Left renal pelvis (tissue), 4 donors: Measurements from ENCODE around the gene RTP5. TPM values are rescaled to one million over a fixed set of nuclear protein-coding genes. Genes with fewer than 3 reads are reported as not detected.
"Not testable (repeated sequence)": the region's sequence is repeated elsewhere in the genome, so short reads cannot be mapped to it uniquely, and the experiment has no call there.

Experiments
- DNase-seq, 4 donors: peaks; one replicate each; pipeline ENCODE4 v3.0.0-alpha.2; 2013; ENCODE audit warnings: low read depth in 4 of 4, low spot score in 3 of 4
- polyA plus RNA-seq, 4 donors: library from polyadenylated mRNA; unstranded; fragments of 120-200 nt; gene quantifications; one replicate each; pipeline ENCODE4 v1.2.1, GENCODE V29; 2013; ENCODE audit not compliant: insufficient read length in 4 of 4

Gene RTP5
- polyA plus RNA-seq, 4 donors: not detected

GRCh38 chr2:241868661-241869081 lies 858 bp upstream of the RTP5 start:
- DNase-seq: no peak

- DNase-seq: no peak
Observed at GRCh38 chr2:241870081-241870541, 582 bp downstream of the RTP5 start.

DNA sequence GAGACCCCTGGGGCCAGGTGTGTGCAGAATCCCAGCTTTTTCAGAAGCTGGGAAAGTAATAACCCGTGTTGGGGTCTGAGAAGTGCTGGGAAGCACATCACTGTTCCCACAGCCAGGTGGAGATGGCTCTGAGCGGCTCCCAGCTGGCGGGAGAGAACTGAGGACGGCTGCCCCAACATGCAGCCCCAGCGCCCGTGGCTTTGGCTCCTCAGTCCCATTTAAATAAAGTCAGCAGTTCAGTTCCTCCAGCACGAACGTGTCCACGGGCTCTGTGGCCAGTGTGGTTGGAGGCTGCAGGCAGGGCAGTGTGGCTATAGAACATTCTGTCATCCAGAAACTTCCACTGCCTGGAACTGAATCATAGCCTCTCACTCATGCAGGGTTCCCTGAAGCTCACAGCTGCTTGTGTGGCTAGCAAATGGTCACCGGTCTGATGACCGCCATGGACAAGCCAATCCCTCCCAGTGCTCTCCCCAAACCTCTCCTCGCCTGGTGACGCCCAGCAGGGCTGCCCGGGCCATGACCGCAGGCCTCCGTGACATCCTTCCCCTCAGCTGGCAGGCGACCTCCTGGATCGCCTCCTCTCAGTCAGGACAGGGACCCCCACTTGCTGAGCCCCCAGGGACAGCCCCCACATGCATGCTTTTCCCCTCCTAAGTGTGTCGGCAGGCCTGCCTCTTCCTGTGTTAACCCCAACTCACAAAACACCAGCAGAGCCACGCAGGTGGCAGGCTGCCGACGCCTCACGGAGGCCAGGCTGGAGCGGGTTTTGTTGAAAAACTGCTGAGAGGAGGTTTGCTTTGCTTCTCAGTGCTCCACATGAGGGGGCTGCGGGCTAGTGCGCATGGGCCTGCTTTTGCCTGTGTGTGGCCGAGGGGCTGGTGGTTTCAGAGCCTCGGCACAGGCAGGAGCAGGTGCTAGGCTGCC lies 1.3 kb downstream of the RTP5 start:
- DNase-seq: no peak

- DNase-seq: no peak
Observed at GRCh38 chr2:241871538-241872312, 2.2 kb downstream of the RTP5 start.

- no peak for DNase-seq
Observed at GRCh38 chr2:241872313-241872642, 2.7 kb downstream of the RTP5 start.

DNA sequence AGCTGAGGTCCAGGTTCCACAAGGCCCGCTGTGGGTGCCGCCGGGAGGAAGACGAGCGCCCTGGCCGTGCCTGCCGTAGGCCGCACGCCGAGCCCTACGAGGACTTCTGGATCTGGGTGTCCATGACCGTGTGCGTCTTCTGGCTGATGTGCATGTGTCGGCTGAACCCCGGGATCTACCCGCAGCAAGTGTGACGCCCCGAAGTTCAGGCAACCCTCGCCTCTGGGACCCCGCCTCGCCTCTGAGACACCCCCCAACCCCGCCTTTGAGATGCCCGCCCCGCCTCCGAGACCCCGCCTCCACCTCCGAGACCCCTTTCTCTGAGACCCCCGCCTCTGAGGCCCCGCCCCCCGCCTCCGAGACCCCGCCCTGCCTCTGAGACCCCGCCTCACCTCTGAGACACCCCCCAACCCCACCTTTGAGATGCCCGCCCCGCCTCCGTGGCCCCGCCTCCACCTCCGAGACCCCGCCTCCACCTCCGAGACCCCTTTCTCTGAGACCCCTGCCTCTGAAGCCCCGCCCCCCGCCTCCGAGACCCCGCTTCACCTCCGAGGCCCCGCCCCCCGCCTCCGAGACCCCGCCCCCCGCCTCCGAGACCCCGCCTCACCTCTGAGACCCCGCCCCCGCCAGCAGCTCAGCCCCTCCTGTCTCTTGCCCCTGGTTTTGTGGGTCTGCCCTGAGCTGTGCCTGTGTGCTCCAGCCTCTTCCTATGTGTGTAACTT lies 3.7 kb downstream of the RTP5 start:
- no peak for DNase-seq

DNA sequence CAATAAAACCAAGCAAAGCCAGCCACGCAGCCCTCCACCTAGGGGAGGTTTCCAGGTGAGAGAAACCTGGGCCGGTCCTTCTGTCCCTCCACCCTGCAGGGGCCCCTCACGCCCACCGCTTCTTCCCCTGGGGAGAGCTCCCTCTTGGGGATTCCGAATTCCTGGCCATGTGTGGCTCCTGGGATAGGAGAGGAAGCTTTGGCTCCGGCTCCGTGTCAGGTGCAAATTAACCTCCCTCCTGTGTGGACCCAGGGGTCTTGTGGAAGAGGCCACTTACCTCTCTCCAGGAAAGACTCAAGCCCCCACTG lies 4.2 kb downstream of the RTP5 start:
- no peak for DNase-seq

- DNase-seq: no peak
Observed at GRCh38 chr2:241874277-241874925, 4.9 kb downstream of the RTP5 start.

DNA sequence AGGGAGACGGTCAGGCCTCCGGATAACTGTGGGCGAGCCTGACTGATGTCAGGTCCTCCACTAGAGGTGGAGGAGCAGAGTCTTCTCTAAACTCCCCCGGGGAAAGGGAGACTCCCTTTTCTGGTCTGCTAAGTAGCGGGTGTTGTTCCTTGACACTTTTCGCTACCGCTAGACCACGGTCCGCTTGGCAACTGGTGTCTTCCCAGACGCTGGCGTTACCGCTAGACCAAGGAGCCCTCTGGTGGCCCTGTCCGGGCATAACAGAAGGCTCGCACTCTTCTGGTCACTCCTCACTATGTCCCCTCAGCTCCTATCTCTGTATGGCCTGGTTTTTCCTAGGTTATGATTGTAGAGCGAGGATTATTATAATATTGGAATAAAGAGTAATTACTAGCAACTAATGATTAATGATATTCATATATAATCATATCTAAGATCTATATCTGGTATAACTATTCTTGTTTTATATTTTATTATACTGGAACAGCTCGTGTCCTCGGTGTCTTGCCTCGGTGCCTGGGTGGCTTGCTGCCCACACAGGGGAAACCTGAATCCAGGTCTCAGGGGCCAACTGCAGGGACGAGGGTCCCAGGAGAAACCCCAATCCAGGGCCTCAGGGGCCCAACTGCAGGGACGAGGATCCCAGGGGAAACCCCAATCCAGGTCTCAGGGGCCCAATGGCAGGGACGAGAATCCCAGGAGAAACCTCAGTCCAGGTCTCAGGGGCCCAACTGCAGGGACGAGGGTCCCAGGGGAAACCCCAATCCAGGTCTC lies 6.4 kb downstream of the RTP5 start:
- not testable (repeated sequence) for DNase-seq

- no peak for DNase-seq
Observed at GRCh38 chr2:241876528-241877196, 7.1 kb downstream of the RTP5 start.

DNA sequence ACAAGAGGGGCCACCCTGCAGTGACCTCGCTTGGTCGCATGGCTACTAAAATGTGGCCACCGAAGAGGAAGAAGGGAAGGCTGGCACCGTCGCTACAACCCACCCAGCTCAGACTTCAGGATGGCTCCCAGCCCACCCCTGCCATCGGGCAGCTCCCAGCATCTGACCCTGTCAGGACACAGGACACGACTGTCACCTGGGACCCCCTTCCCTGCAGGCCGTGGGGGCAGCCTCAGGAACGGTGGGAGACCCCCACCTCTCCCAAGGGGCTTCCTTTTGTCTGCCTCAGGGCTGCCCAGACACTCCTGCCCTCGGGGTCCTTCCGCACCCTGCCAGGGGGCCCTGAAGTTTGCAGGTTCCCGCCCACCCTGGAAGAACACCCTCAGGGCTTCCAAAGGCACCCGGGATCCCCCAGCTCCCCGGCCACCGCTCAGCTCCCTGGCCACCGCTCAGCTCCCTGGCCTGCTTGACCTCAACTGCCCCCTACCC lies 7.7 kb downstream of the RTP5 start:
- DNase-seq: no peak

- peak in 1 of 4 donors; percentile 45 for DNase-seq
Observed at GRCh38 chr2:241877989-241878970, 8.8 kb downstream of the RTP5 start.

GRCh38 chr2:241879326-241879725 lies 9.8 kb downstream of the RTP5 start:
- DNase-seq: no peak

GRCh38 chr2:241880311-241881073 lies 11.0 kb downstream of the RTP5 start:
- DNase-seq: no peak

GRCh38 chr2:241882091-241882625 lies 12.6 kb downstream of the RTP5 start:
- no peak for DNase-seq

- no peak for DNase-seq
Observed at GRCh38 chr2:241884951-241885290, 15.4 kb downstream of the RTP5 start.

DNA sequence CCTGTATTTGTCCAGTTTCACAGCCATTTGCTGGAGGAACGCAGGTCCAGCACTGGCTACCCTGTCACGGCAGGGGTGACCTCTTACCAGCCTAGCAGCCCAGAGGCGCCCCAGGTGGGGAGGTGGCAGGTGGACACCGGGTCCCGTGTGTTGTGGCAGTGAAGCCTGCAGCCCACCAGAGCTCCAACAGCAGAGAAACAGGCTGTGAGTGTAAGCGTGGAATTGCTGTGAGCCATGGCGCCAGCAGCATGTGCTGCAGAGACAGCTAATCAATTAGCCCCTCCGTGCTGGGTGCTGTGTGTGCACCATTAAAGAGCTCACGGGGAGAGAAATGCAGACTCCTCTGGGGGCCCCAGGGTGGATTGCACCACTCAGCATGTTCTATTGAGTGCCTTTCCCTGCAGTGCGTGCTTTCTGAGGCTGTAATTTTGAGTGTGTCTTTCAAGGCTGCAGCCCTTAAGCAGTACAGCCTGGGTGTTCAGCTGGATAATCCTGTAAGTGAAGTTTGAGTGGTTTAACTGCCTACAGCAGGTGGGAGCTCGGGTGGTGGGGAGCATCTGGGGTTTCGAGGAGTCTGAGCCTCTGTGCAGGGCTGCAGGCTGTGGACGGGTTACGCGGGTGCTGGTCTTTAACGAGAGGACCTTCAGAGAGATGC lies 15.9 kb downstream of the RTP5 start:
- DNase-seq: no peak
